ENCODE results near the gene CHD9.
"Not testable (repeated sequence)": the region's sequence is repeated elsewhere in the genome, so short reads cannot be mapped to it uniquely, and the experiment has no call there.

CHD9 gene

DNA sequence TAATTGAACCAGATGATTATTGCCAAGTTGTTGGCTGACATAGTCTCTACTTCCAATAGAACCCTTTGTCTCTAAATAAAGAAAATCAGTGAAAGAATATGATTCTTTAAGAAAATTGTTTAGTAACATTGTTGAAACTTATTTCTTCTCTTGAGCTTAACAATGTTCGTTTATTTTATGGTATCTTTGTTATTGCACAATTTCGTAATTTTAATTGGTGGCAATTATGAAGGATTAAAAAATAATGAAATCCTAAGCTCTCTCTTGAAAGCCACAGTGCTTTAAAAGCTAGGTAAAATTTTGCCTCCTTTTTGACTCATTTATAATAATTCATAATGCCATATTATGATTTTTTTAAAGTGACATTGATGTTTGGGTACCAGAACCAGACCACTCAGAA, 230.4 kb downstream of the CHD9 start:
- DNase-seq, result no peak

DNA sequence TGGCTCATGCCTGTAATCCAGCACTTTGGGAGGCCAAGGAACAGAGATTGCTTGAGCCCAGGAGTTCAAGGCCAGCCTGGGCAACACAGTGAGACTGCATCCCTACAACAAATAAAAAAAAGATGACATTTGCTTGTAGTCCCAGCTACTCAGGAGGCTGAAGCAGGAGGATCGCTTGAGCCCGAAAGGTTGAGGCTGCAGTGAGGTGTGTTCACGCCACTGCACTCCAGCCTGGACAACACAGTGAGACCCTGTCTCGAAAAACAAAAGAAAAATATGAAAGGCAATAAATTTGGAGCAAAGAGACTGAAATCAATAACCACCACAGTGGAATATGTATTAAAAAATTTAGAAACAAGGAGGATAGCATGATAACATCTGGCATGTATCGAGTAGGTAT, 235.7 kb downstream of the CHD9 start:
- DNase-seq, result no peak

DNA sequence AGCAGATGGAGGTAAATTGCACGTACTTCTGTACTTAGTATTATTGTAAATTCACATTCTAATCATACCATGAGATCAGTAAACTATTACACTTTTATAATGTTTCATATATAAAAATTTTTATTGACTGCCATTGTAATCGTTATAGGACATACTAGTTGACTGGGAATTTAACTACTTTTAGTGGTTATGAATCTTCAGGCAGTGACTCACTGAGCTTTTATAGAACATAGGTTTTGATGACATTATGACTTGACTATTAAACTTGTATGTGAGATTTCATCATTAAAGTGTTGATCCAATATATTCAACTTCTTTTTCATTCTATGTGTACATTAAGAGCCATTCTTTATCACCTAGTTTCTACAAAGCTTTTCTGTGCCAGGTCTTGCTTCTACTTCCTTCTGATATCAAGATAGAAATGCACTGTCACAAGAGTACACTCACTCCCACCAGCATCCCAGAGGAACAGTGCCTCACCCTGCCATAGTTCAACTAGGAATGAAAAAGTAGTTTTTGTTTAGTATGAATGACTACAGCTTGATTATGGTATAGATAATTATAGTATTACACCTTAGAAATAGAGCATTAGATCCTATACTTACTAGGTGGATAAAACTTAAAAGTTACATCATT, 237.1 kb downstream of the CHD9 start:
- no peak for DNase-seq

DNA sequence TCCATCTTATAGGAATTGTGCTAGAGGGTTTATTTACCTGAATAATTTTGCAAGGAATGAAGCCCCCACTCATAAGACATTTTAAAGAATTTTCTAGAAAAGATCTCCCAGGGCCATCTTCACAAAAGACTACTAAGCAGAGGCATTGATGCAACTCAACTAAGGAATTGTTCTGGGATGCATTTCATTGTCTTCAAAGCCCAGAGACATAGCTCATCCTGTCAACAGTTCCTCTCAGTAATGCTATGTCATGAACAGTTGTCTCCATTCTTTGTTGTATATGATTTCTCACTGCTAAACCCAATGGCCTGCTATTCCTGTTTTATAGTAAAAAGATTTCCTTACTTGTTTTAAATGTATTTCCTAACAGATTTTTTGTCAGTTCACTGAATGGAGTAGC, 242.7 kb downstream of the CHD9 start:
- DNase-seq, result no peak

DNA sequence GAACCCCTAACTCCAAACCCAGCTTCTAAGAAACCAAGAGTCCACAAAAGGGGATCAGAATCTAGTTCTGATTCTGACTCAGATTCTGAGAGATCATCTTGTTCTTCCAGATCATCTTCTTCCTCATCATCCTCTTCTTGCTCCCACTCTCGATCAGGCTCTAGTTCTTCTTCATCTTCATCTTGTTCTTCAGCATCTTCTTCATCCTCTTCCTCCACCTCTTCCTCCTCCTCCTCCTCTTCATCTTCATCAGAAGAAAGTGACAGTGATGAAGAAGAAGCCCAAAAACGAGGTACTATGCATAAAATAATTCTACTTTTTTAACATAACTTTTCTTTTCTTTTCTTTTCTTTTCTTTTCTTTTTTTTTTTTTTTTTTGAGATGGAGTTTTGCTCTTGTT, 249.5 kb downstream of the CHD9 start:
- no peak for DNase-seq

DNA sequence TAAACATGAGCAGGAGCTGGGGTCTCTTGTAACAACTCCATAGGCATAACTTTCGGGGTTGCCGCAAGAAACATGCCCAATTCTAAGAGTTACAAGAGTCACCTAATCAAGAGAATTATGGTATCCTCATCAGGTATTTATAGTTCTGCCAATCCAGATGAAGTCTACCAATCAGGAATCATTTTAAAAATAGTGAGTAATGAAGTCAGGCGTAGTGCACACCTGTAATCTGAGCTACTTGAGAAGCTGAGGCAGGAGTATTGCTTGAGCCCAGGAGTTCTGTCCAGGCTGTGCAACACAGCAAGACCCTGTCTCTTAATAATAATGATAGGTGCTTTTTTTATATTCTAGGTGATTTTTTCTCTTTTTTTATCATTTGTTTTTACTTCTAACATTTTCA, 251.0 kb downstream of the CHD9 start:
- no peak for DNase-seq

DNA sequence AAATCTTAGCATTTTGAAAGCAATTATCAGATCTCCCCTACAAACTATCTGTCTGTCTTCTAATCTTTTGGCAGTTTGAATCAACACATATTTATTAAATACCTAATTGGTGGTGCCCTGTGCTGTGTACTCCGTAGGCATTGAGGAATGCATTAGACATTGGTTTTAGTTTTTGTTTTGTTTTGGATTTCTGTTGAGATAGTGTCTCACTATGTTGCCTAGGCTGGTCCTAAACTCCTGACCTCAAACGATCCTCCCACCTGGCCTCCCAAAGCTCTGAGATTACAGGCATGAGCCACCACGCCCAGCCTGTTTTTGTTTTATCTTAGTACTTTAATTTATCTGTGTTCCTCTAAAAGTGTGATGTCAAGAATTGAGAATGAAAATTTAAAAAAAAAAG, 254.7 kb downstream of the CHD9 start:
- no peak for DNase-seq

DNA sequence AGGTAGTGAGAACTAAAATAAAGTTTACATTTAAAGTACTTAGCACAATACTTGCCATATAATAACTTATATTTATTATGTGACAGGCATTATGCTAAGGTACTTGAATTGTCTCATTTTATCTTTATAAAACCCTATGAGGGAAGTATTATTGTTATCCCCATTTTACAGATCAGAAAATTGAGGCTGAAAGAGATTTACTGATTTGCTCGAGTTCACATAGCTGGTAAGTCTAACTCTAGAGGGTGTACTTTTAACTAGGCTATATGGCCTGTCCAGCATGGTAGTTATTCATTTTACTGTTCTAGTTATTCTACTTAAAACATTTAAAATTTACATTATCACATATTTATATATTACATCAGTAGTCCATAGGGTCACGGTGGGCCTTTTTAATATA, 266.2 kb downstream of the CHD9 start:
- DNase-seq, result no peak

DNA sequence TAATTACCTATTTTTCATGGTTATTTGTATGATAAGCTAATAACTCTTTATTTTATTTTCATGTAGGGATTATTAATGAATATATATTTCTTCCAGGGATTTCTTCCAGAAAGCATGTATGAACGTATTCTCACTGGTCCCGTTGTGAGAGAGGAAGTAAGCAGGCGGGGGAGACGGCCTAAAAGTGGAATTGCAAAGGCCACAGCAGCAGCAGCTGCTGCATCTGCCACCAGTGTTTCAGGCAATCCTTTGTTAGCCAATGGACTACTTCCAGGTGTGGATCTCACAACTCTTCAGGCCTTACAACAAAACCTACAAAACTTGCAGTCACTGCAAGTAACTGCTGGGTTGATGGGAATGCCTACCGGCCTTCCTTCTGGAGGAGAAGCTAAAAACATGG, 269.1 kb downstream of the CHD9 start:
- DNase-seq, result no peak

DNA sequence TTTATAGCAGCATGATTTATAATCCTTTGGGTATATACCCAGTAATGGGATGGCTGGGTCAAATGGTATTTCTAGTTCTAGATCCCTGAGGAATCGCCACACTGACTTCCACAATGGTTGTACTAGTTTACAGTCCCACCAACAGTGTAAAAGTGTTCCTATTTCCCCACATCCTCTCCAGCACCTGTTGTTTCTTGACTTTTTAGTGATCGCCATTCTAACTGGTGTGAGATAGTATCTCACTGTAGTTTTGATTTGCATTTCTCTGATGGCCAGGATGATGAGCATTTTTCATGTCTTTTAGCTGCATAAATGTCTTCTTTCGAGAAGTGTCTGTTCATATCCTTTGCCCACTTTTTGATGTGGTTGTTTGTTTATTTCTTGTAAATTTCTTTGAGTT, 276.2 kb downstream of the CHD9 start:
- not testable (repeated sequence) for DNase-seq

DNA sequence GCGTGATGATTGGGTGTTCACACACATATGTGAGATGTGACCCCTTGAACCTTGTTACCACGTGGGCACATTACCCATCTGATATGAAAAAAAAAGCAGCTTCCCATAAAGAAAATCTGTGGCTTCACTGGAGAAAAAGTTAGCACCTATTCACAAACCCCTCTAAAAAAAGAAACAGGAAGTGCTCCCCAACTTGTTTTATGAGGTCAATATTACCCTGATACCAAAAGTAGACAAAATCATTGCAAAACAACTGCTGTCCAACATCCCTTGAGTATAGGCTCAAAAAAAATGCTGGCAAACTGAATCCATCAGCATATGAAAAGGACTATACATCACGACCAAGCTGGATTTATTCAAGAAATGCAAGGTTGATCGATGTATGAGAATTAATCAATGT, 279.8 kb downstream of the CHD9 start:
- DNase-seq, result no peak

DNA sequence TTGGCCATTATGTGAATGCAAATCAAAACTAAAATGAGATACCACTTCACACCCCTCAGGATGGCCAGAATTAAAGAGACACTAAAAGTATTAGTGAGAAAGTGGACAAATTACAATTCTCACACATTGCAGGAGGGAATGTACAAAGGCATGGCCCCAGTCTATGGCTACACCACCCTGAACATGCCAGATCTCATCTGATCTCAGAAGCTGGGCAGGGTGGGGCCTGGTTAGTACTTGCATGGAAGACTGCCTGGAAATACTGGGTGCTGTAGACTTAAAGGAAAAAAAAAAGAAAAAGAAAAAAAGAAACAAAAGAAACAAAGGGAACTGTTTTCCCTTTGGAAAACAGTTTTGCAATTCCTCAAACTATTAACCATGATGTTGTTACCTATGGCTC, 282.5 kb downstream of the CHD9 start:
- DNase-seq, result no peak

DNA sequence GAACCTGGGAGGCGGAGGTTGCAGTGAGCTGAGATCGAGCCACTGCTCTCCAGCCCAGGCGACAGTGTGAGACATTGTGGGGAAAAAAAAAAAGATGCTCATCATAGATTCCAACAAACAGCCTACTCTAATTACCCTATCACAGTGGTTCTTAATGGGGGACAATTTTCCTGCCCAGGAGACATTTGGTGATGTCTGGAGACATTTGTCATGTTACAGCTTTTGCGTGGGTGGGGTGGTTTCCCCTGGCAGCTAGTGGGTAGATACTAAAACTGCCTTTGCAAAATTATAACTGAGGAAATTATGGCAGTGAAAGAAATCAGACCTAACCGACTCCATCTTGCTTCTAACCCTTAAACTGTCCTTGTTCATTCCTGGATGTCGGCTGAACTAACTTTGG, 287.0 kb downstream of the CHD9 start:
- DNase-seq, result no peak

DNA sequence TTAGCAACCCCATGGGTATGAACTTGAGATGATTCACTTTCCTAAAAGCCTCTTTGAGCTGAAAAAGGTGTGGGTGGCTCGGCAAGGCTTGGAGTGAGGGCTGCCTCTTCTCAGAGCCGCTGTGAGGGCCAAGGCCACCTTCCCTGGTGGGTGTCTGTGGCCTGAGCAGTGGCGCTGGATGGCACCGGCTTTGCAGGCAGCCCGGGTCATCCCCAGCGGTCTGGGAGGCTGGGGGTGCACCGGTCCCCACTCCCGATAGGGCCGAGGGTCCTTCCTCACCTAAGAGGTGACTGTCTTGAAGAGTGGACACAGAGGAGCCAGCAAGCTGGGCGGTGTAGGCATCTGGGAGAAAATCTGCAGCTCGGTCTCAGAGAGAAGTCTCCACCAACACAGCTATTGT, 300.3 kb downstream of the CHD9 start:
- no peak for DNase-seq

DNA sequence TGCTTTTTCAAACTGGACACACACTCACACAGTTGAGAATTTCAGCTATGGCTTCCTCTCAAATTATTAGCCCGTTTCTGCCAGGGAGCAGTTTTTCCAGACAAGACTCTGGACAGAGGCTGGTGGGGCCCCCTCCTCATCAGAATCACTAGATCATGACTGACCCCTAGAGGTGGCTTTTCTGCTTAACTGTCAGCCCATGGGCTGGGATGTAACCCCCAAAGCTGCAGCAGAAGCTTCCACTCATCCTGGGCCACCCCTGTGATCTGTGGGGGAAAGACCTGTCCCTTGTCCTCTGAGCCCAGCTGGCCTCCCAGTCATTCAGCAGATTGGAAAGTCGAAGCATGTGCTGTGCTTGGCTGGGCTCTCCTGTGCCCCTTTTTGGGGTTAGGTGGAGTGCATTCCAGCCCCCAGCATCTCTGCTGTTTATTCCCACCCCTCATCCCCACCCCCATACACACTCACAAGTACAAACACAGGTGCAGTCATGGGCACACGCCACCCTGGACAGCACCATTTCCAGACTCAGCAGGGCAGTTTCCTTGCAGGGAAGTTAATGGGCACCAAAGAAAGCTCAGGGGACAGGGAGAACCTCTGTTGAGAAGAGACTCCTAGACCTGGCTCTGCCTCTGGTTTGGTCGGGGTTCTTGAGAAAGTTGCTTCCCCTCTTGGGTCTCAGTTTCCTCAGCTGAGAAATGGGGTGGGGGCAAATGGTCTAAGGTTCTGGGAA, 301.9 kb downstream of the CHD9 start:
- no peak for DNase-seq

DNA sequence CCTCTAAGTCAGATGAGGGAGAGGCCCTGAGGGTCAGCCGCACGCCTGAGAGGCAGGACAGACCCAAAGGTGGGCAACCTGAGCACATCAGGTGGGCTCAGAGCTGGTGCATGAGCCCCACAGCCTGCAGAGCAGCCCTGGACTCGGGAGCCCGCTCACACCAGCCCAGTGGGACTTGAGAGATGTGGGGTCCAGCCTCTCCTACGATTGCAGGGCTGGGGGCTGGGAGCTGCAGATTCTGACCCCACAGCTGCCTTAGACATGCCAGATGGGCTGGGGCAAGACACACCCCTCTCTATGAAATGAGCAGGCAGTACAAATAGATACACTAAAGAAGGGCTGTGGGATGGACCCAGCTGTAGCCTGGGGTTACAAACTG, 302.4 kb downstream of the CHD9 start:
- DNase-seq, result no peak

DNA sequence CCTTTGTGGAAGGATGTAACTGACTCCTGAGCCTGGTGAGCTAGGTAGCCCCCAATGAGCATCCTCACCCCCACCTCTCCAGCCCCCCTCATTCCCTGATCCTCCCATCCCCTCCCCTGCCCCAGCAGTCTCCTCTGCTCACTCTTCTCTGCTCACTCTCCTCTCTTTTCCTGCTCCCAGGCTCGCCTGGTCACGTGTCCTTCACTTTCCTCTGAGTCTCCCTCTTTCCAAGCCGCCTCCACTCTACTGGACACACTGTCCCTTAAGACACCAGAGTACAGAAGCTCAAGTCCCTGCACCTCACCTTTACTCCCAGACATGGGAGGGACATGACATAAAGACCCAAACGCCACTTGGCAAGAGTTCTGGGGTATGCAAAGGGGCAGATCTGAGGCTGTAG, 303.2 kb downstream of the CHD9 start:
- DNase-seq, result no peak

DNA sequence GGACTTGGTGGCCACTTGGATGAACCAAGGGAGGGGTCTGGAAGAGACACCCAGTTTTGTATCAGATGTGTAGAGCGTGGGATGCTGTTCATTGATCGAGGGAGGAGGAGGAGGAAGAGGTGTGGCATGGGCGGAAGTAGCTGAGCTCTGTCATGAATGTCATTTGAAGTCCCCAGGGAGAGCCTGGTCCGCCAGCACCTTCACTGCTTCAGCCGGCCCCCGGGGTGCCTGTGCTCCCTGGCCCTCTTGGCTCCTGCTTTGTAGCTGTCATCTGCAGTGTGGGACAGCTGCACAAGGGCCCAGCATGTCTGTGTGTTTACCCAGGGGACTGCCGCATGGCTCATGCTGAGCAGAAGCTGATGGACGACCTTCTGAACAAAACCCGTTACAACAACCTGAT, 304.1 kb downstream of the CHD9 start:
- DNase-seq, result no peak

DNA sequence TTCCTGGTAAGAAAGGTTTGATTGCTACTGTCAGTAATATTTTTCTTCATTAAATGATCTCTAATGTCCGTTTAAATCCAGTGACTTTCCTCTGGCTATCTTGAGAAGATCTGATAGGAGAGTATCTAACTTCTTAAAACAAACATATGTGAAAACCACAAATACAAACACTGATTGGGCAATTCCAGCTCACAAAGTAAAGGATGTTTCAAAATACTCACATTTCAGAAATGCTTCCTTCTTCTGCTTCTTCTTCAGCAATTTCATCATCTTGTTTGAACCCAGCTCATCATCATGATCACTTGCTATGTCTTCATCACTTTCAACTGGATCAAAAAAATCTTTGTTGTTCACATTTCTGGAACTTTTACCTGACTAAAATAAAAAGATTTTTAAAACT, 315.1 kb downstream of the CHD9 start:
- no peak for DNase-seq

DNA sequence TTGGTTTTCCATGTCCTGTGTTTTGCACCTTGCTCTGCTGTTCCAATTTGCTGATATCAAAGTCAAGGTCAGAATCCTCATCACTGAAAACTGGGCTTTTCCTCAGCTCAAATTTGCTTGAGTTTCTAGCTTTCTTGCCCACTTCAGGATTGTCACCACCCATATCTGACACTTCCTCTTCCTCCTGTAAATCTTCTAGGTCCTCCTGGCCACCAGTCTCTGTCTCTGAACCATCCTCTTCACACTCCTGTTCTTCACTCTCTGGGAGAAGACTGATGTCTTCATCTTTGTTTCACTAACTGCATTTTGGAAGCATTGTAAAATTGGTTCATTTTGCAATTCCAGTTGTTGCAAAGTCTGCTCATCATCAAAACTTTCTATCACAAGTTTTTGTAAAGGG, 316.0 kb downstream of the CHD9 start:
- no peak for DNase-seq

DNA sequence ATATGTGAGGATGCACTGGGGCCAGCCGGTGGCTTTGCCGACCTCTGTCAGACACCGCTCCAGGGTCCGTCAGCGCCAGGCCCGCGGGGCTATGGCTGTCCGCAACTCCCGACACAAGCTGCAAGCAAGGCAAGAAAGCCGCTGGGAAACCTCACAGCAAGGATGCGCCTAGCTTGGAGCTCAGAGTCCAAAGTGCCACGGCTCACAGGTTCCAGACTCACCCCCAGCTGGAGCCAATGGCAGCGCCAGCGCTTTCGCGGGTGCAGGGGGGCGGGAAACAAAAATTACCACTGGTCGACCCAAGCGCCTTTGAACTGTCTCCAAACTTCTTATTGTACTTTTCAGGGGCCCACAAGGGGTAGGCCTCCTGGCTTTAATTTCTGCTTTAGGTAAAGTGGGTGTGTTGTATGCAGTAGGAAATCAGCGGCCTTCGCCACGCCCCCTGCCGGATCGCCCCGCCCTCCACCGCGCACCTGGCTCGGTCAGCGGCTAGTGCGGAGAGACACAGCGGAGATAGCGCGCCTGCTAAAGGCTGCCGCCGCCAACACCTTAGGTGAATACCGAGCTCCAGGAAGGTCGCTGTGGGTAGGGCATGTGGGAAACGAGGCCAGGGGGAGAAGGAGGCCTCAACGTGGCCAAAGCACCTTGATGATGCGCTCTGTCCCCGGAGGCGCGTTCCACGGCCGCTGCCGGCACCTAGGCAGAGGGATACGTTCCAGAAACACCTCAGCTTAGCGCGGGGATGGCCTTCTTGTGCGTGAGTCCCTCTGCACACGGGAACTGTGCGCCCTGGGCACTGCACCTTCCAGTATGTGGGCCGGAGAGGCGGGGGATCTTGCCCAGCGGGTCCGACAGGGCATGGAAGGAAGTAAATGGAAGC, 318.4 kb downstream of the CHD9 start:
- peak; percentile 71 for DNase-seq

DNA sequence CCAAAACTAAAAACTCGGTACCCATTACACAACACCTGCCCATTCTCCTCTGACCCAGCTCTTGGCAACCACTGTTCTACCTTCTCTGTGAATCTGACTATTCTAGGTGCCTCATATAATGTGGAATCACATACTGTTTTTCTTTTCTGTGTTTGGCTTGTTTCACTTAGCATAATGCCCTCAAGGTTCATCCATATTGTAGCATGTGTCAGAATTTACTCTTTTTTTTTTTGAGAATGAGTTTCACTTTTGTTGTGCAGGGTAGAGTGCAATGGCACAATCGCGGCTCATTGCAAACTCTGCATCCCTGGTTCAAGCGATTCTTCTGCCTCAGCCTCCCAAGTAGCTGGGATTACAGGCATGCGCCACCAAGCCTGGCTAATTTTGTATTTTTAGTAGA, 320.0 kb downstream of the CHD9 start:
- DNase-seq, result no peak

DNA sequence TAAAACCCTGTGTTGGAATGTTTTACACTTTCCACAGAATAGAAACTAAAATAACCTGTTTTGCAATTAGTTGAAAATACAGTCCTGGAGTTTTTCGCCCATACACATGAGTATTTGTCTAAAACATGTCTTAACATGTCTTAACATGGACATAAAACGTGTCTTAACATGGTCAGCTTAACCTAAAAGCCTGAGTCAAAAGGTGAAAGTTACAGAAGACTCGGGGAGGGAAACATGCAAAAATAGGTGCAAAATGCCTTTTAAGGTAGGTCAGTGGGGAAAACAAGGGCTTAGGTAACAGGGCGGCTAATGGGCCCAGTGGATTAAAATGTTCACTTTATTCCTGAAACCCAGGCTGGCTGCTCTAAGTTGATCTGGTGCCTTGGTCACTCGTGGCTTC, 323.3 kb downstream of the CHD9 start:
- no peak for DNase-seq
